Measurements from ENCODE around the gene INSM2. TPM values are rescaled to one million over a fixed set of nuclear protein-coding genes. Genes with fewer than 3 reads are reported as not detected.

Gene INSM2
- total and polyA plus RNA-seq, 4 donors = under 0.01 TPM; not detected in 3

DNA sequence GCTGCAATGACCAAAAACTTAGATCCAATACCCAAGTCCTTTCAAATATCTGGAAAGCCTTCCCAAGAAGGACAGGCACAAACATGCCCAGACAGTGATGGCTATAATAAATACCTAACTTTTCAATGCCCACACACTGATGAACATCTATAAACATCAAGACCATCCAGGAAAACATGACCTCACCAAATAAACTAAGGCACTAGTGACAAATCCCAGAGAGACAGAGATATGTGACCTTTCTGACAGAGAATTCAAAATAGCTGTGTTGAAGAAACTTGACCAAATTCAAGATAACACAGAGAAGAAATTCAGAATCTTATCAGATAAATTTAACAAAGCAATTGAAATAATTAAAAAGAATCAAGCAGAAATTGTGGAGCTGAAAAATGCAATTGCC lies 38.7 kb upstream of the INSM2 start:
- Histone ChIP-seq H3K27me3 (ENCODE audit: control insufficient read depth in 4 of 4, insufficient read depth in 4 of 4, low read length in 3 of 4) (no peaks in the 10 kb centered on the region), H3K4me1 (ENCODE audit: control insufficient read depth in 4 of 4, insufficient read depth in 4 of 4, low read length in 3 of 4) (no peaks in the 10 kb centered on the region), H3K36me3 (ENCODE audit: control insufficient read depth in 4 of 4, insufficient read depth in 3 of 4, low read depth in 1 of 4, low read length in 3 of 4) (no peaks in the 10 kb centered on the region), H3K4me3 (ENCODE audit: low read depth in 1 of 3, low read length in 3 of 3) (no peak overlapping the region), H3K27ac (ENCODE audit: low read depth in 1 of 2, low read length in 2 of 2) (no peak overlapping the region), H3K9ac (ENCODE audit: low read depth in 1 of 2, low read length in 2 of 2) (no peak overlapping the region), H3K9me3 (ENCODE audit: control insufficient read depth in 4 of 4, low read length in 3 of 4) (peaks cover 0 to 2% (median 1%) of the 10 kb centered on the region in 4 donors)
- no peak for DNase-seq (ENCODE audit: low spot score)
- TF ChIP-seq, protein P1, sequence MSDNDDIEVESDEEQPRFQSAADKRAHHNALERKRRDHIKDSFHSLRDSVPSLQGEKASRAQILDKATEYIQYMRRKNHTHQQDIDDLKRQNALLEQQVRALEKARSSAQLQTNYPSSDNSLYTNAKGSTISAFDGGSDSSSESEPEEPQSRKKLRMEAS (IDR thresholded peaks at IDR 0.05) = no peak
- TF ChIP-seq JUND (IDR thresholded peaks at IDR 0.05) = no peak
- no peak for TF ChIP-seq TAF1 (conservative IDR thresholded peaks at IDR 0.05)
- TF ChIP-seq NR2F2 (IDR thresholded peaks at IDR 0.05) = no peak
- TF ChIP-seq, protein P2, sequence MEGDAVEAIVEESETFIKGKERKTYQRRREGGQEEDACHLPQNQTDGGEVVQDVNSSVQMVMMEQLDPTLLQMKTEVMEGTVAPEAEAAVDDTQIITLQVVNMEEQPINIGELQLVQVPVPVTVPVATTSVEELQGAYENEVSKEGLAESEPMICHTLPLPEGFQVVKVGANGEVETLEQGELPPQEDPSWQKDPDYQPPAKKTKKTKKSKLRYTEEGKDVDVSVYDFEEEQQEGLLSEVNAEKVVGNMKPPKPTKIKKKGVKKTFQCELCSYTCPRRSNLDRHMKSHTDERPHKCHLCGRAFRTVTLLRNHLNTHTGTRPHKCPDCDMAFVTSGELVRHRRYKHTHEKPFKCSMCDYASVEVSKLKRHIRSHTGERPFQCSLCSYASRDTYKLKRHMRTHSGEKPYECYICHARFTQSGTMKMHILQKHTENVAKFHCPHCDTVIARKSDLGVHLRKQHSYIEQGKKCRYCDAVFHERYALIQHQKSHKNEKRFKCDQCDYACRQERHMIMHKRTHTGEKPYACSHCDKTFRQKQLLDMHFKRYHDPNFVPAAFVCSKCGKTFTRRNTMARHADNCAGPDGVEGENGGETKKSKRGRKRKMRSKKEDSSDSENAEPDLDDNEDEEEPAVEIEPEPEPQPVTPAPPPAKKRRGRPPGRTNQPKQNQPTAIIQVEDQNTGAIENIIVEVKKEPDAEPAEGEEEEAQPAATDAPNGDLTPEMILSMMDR (IDR thresholded peaks at IDR 0.05; ENCODE audit: low read depth, low read length, missing input control) = no peak
- TF ChIP-seq RXRA (IDR thresholded peaks at IDR 0.05) = no peak
- no peak for TF ChIP-seq SP1 (IDR thresholded peaks at IDR 0.05)
- no peak for TF ChIP-seq YY1 (IDR thresholded peaks at IDR 0.05)
- no peak for TF ChIP-seq FOXA2 (IDR thresholded peaks at IDR 0.05)
- TF ChIP-seq RAD21 (IDR thresholded peaks at IDR 0.05) = no peak

DNA sequence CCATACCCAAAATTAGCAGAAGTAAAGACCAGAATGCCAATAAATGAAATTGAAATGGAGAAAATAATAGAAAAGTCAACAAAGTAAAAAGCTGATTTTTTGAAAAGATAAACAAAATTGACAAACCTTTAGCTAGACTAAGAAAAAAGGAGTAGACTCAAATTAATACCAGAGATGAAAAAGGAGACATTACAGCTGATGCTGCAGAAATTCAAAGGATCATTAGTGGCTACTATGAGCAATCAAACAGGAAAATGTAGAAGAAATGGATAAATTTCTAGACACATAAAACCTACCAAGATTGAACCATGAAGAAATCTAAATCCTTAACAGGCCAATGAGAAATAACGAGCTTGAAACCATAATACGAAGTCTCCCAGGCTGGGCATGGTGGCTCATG lies 34.8 kb upstream of the INSM2 start:
- H3K9ac ChIP-seq (ENCODE audit: low read depth in 1 of 2, low read length in 2 of 2) = no peak overlapping the region
- TF ChIP-seq, protein P3, sequence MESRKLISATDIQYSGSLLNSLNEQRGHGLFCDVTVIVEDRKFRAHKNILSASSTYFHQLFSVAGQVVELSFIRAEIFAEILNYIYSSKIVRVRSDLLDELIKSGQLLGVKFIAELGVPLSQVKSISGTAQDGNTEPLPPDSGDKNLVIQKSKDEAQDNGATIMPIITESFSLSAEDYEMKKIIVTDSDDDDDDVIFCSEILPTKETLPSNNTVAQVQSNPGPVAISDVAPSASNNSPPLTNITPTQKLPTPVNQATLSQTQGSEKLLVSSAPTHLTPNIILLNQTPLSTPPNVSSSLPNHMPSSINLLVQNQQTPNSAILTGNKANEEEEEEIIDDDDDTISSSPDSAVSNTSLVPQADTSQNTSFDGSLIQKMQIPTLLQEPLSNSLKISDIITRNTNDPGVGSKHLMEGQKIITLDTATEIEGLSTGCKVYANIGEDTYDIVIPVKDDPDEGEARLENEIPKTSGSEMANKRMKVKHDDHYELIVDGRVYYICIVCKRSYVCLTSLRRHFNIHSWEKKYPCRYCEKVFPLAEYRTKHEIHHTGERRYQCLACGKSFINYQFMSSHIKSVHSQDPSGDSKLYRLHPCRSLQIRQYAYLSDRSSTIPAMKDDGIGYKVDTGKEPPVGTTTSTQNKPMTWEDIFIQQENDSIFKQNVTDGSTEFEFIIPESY (IDR thresholded peaks at IDR 0.05) = no peak
- DNase-seq (ENCODE audit: low spot score) = no peak
- no peaks in the 10 kb centered on the region for H3K27me3 ChIP-seq (ENCODE audit: control insufficient read depth in 4 of 4, insufficient read depth in 4 of 4, low read length in 3 of 4)
- peaks cover 0 to 1% (median 0%) of the 10 kb centered on the region in 4 donors for H3K9me3 ChIP-seq (ENCODE audit: control insufficient read depth in 4 of 4, low read length in 3 of 4)
- 91% methylated on average over 2 of the region's 2 CpGs for WGBS
- H3K4me3 ChIP-seq (ENCODE audit: low read depth in 1 of 3, low read length in 3 of 3) = no peak overlapping the region
- H3K27ac ChIP-seq (ENCODE audit: low read depth in 1 of 2, low read length in 2 of 2) = no peak overlapping the region
- no peaks in the 10 kb centered on the region for H3K4me1 ChIP-seq (ENCODE audit: control insufficient read depth in 4 of 4, insufficient read depth in 4 of 4, low read length in 3 of 4)
- H3K36me3 ChIP-seq (ENCODE audit: control insufficient read depth in 4 of 4, insufficient read depth in 3 of 4, low read depth in 1 of 4, low read length in 3 of 4) = no peaks in the 10 kb centered on the region

DNA sequence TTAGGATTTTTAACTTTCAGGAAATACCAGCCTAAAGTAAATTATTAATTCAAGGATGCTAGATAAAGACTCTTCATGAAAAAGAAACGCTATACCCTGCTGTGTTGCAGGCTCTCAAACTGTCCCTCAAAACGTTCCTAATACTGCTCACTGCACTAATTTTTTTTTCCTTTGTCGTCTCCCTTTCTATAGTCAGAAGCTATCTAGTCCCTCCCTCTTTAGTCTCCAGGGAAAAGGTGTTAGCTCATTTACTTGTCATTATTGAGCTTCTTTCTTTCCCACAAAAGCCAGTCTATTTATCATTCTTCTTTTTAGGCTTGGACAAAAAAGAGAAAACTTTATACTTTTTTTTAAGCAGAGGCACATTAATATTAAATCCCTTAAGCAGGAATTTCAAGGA lies 30.3 kb upstream of the INSM2 start:
- peaks cover 0 to 1% (median 0%) of the 10 kb centered on the region in 4 donors for H3K9me3 ChIP-seq (ENCODE audit: control insufficient read depth in 4 of 4, low read length in 3 of 4)
- H3K27ac ChIP-seq (ENCODE audit: low read depth in 1 of 2, low read length in 2 of 2) = no peak overlapping the region
- no peaks in the 10 kb centered on the region for H3K36me3 ChIP-seq (ENCODE audit: control insufficient read depth in 4 of 4, insufficient read depth in 3 of 4, low read depth in 1 of 4, low read length in 3 of 4)
- no peak overlapping the region for H3K9ac ChIP-seq (ENCODE audit: low read depth in 1 of 2, low read length in 2 of 2)
- 19% methylated on average over 3 of the region's 3 CpGs for WGBS
- H3K27me3 ChIP-seq (ENCODE audit: control insufficient read depth in 4 of 4, insufficient read depth in 4 of 4, low read length in 3 of 4) = no peaks in the 10 kb centered on the region
- H3K4me1 ChIP-seq (ENCODE audit: control insufficient read depth in 4 of 4, insufficient read depth in 4 of 4, low read length in 3 of 4) = no peaks in the 10 kb centered on the region
- H3K4me3 ChIP-seq (ENCODE audit: low read depth in 1 of 3, low read length in 3 of 3) = no peak overlapping the region
- TF ChIP-seq, protein P4, sequence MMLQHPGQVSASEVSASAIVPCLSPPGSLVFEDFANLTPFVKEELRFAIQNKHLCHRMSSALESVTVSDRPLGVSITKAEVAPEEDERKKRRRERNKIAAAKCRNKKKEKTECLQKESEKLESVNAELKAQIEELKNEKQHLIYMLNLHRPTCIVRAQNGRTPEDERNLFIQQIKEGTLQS (IDR thresholded peaks at IDR 0.05) = no peak
- TF ChIP-seq, protein P5, sequence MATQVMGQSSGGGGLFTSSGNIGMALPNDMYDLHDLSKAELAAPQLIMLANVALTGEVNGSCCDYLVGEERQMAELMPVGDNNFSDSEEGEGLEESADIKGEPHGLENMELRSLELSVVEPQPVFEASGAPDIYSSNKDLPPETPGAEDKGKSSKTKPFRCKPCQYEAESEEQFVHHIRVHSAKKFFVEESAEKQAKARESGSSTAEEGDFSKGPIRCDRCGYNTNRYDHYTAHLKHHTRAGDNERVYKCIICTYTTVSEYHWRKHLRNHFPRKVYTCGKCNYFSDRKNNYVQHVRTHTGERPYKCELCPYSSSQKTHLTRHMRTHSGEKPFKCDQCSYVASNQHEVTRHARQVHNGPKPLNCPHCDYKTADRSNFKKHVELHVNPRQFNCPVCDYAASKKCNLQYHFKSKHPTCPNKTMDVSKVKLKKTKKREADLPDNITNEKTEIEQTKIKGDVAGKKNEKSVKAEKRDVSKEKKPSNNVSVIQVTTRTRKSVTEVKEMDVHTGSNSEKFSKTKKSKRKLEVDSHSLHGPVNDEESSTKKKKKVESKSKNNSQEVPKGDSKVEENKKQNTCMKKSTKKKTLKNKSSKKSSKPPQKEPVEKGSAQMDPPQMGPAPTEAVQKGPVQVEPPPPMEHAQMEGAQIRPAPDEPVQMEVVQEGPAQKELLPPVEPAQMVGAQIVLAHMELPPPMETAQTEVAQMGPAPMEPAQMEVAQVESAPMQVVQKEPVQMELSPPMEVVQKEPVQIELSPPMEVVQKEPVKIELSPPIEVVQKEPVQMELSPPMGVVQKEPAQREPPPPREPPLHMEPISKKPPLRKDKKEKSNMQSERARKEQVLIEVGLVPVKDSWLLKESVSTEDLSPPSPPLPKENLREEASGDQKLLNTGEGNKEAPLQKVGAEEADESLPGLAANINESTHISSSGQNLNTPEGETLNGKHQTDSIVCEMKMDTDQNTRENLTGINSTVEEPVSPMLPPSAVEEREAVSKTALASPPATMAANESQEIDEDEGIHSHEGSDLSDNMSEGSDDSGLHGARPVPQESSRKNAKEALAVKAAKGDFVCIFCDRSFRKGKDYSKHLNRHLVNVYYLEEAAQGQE (IDR thresholded peaks at IDR 0.05) = no peak
- no peak for TF ChIP-seq TAF1 (conservative IDR thresholded peaks at IDR 0.05)
- TF ChIP-seq FOXA1 (IDR thresholded peaks at IDR 0.05) = no peak
- TF ChIP-seq RXRA (IDR thresholded peaks at IDR 0.05) = no peak
- no peak for TF ChIP-seq HNF4A (conservative IDR thresholded peaks at IDR 0.05)
- no peak for TF ChIP-seq YY1 (IDR thresholded peaks at IDR 0.05)
- no peak for TF ChIP-seq FOXA2 (IDR thresholded peaks at IDR 0.05)
- TF ChIP-seq, protein P3 (IDR thresholded peaks at IDR 0.05) = no peak
- TF ChIP-seq JUND (IDR thresholded peaks at IDR 0.05) = no peak
- no peak for TF ChIP-seq HNF4G (IDR thresholded peaks at IDR 0.05)
- no peak for TF ChIP-seq NR2F2 (IDR thresholded peaks at IDR 0.05)
- TF ChIP-seq, protein P1 (IDR thresholded peaks at IDR 0.05) = no peak
- no peak for TF ChIP-seq EGR1 (IDR thresholded peaks at IDR 0.05; ENCODE audit: low read depth in 2 of 2)
- no peak for DNase-seq (ENCODE audit: low spot score)
